OCI-LY1 (cell line): ENCODE measurements around the gene VDAC1.

Experiments used
- H2AFZ ChIP-seq: fragments of 200-600 bp; sonication (generic), shearing (Covaris generic); 2 replicates; pipeline ENCODE4 v1.6.0; 2014; ENCODE audit warnings: antibody characterized with exemption, mild to moderate bottlenecking, low read length
- H3F3A ChIP-seq: fragments of 200-600 bp; sonication (generic), shearing (Covaris generic); 2 replicates; pipeline ENCODE4 v1.6.0; 2014; ENCODE audit warnings: mild to moderate bottlenecking, antibody characterized with exemption, low read length, moderate library complexity; ENCODE audit not compliant: insufficient read depth
- H3K27ac ChIP-seq: fragments of 200-600 bp; sonication (generic); 2 replicates; pipeline ENCODE4 v1.5.1; 2014; ENCODE audit warnings: low read length, mixed run types, mild to moderate bottlenecking, low read depth; ENCODE audit not compliant: poor library complexity, severe bottlenecking
- H3K27me3 ChIP-seq: fragments of 200-600 bp; sonication (generic); 2 replicates; pipeline ENCODE4 v1.6.0; 2014; ENCODE audit warnings: antibody characterized with exemption, mild to moderate bottlenecking, low read length, moderate library complexity; ENCODE audit not compliant: insufficient read depth
- H3K36me3 ChIP-seq: fragments of 200-600 bp; sonication (generic); 2 replicates; pipeline ENCODE4 v1.6.1; 2014; ENCODE audit warnings: mild to moderate bottlenecking, antibody characterized with exemption, low read length, moderate library complexity, mixed read lengths; ENCODE audit not compliant: insufficient read depth
- H3K4me1 ChIP-seq: fragments of 200-600 bp; sonication (generic); 2 replicates; pipeline ENCODE4 v1.5.1; 2014; ENCODE audit warnings: mild to moderate bottlenecking, low read length, moderate library complexity; ENCODE audit not compliant: insufficient read depth, severe bottlenecking
- H3K4me2 ChIP-seq: fragments of 200-600 bp; sonication (generic), shearing (Covaris generic); 2 replicates; pipeline ENCODE4 v1.6.1; 2014; ENCODE audit warnings: low read length
- H3K4me3 ChIP-seq: fragments of 200-600 bp; sonication (generic); 2 replicates; pipeline ENCODE4 v1.5.1; 2014; ENCODE audit warnings: low read length, low read depth, mild to moderate bottlenecking, mixed read lengths; ENCODE audit not compliant: poor library complexity, severe bottlenecking
- H3K79me2 ChIP-seq: fragments of 200-600 bp; shearing (Covaris generic); 2 replicates; pipeline ENCODE4 v1.6.1; 2016; ENCODE audit warnings: mixed run types, low read length, mixed read lengths; ENCODE audit not compliant: insufficient read depth
- H3K9ac ChIP-seq: fragments of 200-600 bp; sonication (generic), shearing (Covaris generic); 2 replicates; pipeline ENCODE4 v1.6.1; 2014; ENCODE audit warnings: mild to moderate bottlenecking, low read length, mixed read lengths
- H3K9me2 ChIP-seq: fragments of 200-600 bp; sonication (generic), shearing (Covaris generic); 2 replicates; pipeline ENCODE4 v1.6.1; 2014; ENCODE audit warnings: low read depth, mild to moderate bottlenecking, low read length, mixed read lengths
- H3K9me3 ChIP-seq: fragments of 200-600 bp; shearing (Covaris generic); 2 replicates; pipeline ENCODE4 v1.6.1; 2014; ENCODE audit warnings: low read length, mixed read lengths
- H4K20me1 ChIP-seq: fragments of 200-600 bp; sonication (generic), shearing (Covaris generic); 2 replicates; pipeline ENCODE4 v1.6.0; 2016; ENCODE audit warnings: mild to moderate bottlenecking, low read length; ENCODE audit not compliant: insufficient read depth
- CTCF ChIP-seq: fragments of 200-600 bp; sonication (generic), shearing (Covaris generic); IDR thresholded peaks from 2 replicates; pipeline ENCODE4 v1.5.1; 2017; ENCODE audit warnings: mild to moderate bottlenecking, antibody characterized with exemption, low read length, moderate library complexity, mixed read lengths
- EZH2 ChIP-seq: fragments of 200-600 bp; sonication (generic), shearing (Covaris generic); IDR thresholded peaks from 2 replicates; pipeline ENCODE4 v1.8.0; 2017; ENCODE audit warnings: borderline replicate concordance, mixed run types, mild to moderate bottlenecking, antibody characterized with exemption, low read length, moderate library complexity, mixed read lengths

The VDAC1 gene

GRCh38 chr5:133967698-133968203 is 37.0 kb downstream of the VDAC1 start:
- no peaks in the 10 kb centered on the region for H3K27me3 ChIP-seq
- peak overlapping the region; percentile 50 for H3K27ac ChIP-seq
- peaks cover 28% of the 10 kb centered on the region for H3K4me1 ChIP-seq
- H3K4me3 ChIP-seq: peak overlapping the region; percentile 84
- H3K79me2 ChIP-seq: peaks cover 4% of the 10 kb centered on the region; the same call in 1 of the 2 replicates
- H3K9me3 ChIP-seq: no peaks in the 10 kb centered on the region
- peak overlapping the region; percentile 79 for H3K9ac ChIP-seq
- H3K36me3 ChIP-seq: peaks cover 8% of the 10 kb centered on the region; the same call in 1 of the 2 replicates
- H4K20me1 ChIP-seq: no peaks in the 10 kb centered on the region
- no peak for TF ChIP-seq CTCF
- no peak for TF ChIP-seq EZH2
- no peak overlapping the region for H2AFZ ChIP-seq
- H3F3A ChIP-seq: no peaks in the 10 kb centered on the region
- H3K4me2 ChIP-seq: peak overlapping the region; percentile 72
- H3K9me2 ChIP-seq: no peaks in the 10 kb centered on the region

- H3K27me3 ChIP-seq: no peaks in the 10 kb centered on the region
- H2AFZ ChIP-seq: no peak overlapping the region
- H3K4me3 ChIP-seq: peak overlapping the region; percentile 84
- no peaks in the 10 kb centered on the region for H3K9me3 ChIP-seq
- peaks cover 28% of the 10 kb centered on the region for H3K4me1 ChIP-seq
- no peaks in the 10 kb centered on the region for H3F3A ChIP-seq
- H3K9me2 ChIP-seq: no peaks in the 10 kb centered on the region
- peak overlapping the region; percentile 72 for H3K4me2 ChIP-seq
- H3K27ac ChIP-seq: peak overlapping the region; percentile 18
- H3K9ac ChIP-seq: no peak overlapping the region; the same call in 1 of the 2 replicates
- H3K79me2 ChIP-seq: peaks cover 4% of the 10 kb centered on the region; the same call in 1 of the 2 replicates
- TF ChIP-seq EZH2 (no peak), CTCF (no peak)
- H3K36me3 ChIP-seq: peaks cover 6% of the 10 kb centered on the region; the same call in 1 of the 2 replicates
- H4K20me1 ChIP-seq: no peaks in the 10 kb centered on the region
Measured at GRCh38 chr5:133967124-133967523, 37.7 kb downstream of the VDAC1 start.

GRCh38 chr5:133966090-133966489 is 38.7 kb downstream of the VDAC1 start:
- H3K4me2 ChIP-seq: no peak overlapping the region
- peaks cover 4% of the 10 kb centered on the region; the same call in 1 of the 2 replicates for H3K79me2 ChIP-seq
- H3K36me3 ChIP-seq: peaks cover under 1% of the 10 kb centered on the region; the same call in 1 of the 2 replicates
- no peaks in the 10 kb centered on the region for H3F3A ChIP-seq
- H4K20me1 ChIP-seq: no peaks in the 10 kb centered on the region
- H3K27me3 ChIP-seq: no peaks in the 10 kb centered on the region
- no peaks in the 10 kb centered on the region for H3K9me2 ChIP-seq
- H3K27ac ChIP-seq: no peak overlapping the region
- no peak for TF ChIP-seq CTCF
- TF ChIP-seq EZH2: no peak
- H3K9ac ChIP-seq: no peak overlapping the region
- H3K4me1 ChIP-seq: peaks cover 28% of the 10 kb centered on the region
- no peak overlapping the region for H3K4me3 ChIP-seq
- H2AFZ ChIP-seq: no peak overlapping the region
- H3K9me3 ChIP-seq: no peaks in the 10 kb centered on the region
